Duodenal mucosa (tissue), 2 donors: ENCODE data around the gene ZFPM1.

Source experiments
- H3K27ac ChIP-seq: one replicate; pipeline ENCODE4 v1.7.0; 2013; ENCODE audit warnings: low read depth, low read length
- H3K27me3 ChIP-seq, 2 donors: one replicate each; pipeline ENCODE4 v1.7.0; 2013; ENCODE audit warnings: low read length in 2 of 2, control low read depth in 1 of 2; ENCODE audit not compliant: insufficient read depth in 2 of 2, control insufficient read depth in 1 of 2
- H3K36me3 ChIP-seq, 2 donors: one replicate each; pipeline ENCODE4 v1.7.0; 2013; ENCODE audit warnings: low read length in 2 of 2, control low read depth in 1 of 2; ENCODE audit not compliant: insufficient read depth in 2 of 2, control insufficient read depth in 1 of 2
- H3K4me1 ChIP-seq, 2 donors: one replicate each; pipeline ENCODE4 v1.7.0; 2013; ENCODE audit warnings: low read length in 2 of 2, control low read depth in 1 of 2; ENCODE audit not compliant: insufficient read depth in 2 of 2, control insufficient read depth in 1 of 2
- H3K4me3 ChIP-seq, 2 donors: one replicate each; pipeline ENCODE4 v1.7.0; 2013; ENCODE audit warnings: low read length in 2 of 2, low read depth in 1 of 2
- H3K9ac ChIP-seq, 2 donors: one replicate each; pipeline ENCODE4 v1.7.0; 2013; ENCODE audit warnings: low read length in 2 of 2, low read depth in 1 of 2
- H3K9me3 ChIP-seq, 2 donors: one replicate each; pipeline ENCODE4 v1.7.0; 2013; ENCODE audit warnings: low read length in 2 of 2, control low read depth in 1 of 2; ENCODE audit not compliant: control insufficient read depth in 1 of 2

ZFPM1 gene

DNA sequence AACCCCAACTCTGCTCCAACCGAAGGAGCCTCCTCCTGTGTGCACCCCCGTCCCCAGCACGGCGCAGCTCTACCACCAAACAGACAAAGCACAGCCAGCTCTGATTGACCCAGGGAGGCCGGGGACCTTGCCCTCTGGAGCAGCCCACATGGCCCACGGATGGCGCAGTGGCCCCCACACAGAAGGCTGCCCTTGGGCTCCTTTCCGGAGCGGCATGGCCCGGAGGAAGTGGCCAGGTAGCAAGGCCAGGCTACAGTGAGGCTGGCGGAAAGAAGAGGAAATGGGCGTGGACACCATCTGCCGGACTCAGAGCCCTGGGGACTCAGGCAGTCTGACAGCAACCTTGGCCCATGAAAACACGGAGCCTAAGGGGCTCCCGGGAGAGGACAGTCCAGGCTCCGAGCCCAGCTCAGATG, 97.2 kb downstream of the ZFPM1 start:
- Histone ChIP-seq H3K9ac (no peak overlapping the region), H3K36me3 (no peaks in the 10 kb centered on the region), H3K27me3 (peaks cover 7 to 16% of the 10 kb centered on the region in 2 donors), H3K9me3 (no peaks in the 10 kb centered on the region), H3K27ac (no peak overlapping the region), H3K4me1 (peaks cover 0 to 6% of the 10 kb centered on the region in 2 donors), H3K4me3 (no peak overlapping the region)

DNA sequence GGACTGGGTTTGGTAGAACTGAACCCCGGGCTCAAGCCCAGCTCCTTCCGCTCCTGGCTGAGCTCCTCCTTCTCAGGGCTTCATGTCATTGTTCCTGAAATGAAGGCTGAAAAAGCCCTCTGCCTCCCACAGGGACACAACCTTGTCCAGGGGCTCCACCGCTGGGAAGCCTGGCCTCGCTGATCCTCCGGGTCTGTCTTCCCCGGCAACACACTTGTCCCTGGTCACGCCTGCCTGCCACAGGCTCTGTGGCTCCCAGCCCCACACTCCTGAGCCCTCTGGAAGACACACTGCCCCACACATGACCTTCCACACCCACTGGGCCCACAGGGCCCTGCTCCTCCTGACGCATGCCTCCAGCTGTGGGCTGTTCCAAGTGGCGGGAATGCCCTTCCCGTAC, 99.1 kb downstream of the ZFPM1 start:
- Histone ChIP-seq H3K36me3 (no peaks in the 10 kb centered on the region), H3K27me3 (peaks cover 3 to 7% of the 10 kb centered on the region in 2 donors)

DNA sequence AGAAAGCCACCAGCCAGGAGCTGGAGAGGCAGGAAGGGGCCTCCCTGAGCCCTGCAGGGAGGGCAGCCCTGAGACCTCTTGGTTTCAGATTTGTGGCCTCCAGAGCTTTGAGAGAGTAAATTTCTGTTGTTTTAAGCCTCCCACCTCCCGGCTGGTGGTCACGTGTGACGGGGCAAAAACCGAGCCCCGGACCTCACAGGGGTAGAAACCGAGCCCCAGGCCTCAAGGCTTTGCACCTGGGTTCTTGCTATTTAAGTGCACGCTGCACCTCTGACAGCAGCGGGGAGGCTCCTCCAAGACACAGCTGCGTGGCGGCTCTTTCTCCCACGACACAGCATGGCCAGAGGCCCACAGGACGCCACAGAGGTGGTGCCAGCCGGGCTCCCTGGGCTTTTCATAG, 99.7 kb downstream of the ZFPM1 start:
- no peak overlapping the region for H3K9ac ChIP-seq
- no peak overlapping the region for H3K27ac ChIP-seq
- H3K27me3 ChIP-seq = peaks cover 3 to 6% of the 10 kb centered on the region in 2 donors
- H3K4me1 ChIP-seq = peaks cover 0 to 6% of the 10 kb centered on the region in 2 donors
- no peaks in the 10 kb centered on the region for H3K9me3 ChIP-seq
- no peaks in the 10 kb centered on the region for H3K36me3 ChIP-seq
- no peak overlapping the region for H3K4me3 ChIP-seq

More for the DNA sequence above, 99.1 kb downstream of the ZFPM1 start:
- Histone ChIP-seq H3K27ac (no peak overlapping the region), H3K4me1 (peaks cover 0 to 6% of the 10 kb centered on the region in 2 donors), H3K9me3 (no peaks in the 10 kb centered on the region), H3K4me3 (no peak overlapping the region), H3K9ac (no peak overlapping the region)

DNA sequence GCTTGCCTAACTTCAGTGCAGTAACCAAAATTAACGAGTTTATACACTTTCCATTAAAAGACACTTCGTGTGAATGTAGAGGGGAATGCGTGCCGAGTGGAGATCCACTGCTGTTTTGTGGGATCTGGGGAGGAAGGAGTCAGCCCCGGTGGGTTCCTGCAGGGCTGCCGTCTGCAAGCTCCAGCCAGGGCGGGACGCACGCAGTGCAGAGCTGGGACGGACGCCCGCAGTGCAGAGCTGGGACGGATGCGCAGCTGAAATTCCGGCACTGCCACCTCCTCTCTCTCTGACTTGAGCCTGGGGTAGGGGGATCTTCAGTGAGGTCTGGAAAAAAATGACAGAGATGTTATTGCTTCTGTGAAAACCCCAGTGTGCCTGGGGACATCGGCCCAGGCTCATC, 100.7 kb downstream of the ZFPM1 start:
- H3K9ac ChIP-seq = no peak overlapping the region
- no peak overlapping the region for H3K4me3 ChIP-seq
- peaks cover 4 to 5% of the 10 kb centered on the region in 2 donors for H3K27me3 ChIP-seq
- no peaks in the 10 kb centered on the region for H3K36me3 ChIP-seq
- H3K27ac ChIP-seq = no peak overlapping the region
- peaks cover 2 to 9% of the 10 kb centered on the region in 2 donors for H3K4me1 ChIP-seq
- H3K9me3 ChIP-seq = no peaks in the 10 kb centered on the region

DNA sequence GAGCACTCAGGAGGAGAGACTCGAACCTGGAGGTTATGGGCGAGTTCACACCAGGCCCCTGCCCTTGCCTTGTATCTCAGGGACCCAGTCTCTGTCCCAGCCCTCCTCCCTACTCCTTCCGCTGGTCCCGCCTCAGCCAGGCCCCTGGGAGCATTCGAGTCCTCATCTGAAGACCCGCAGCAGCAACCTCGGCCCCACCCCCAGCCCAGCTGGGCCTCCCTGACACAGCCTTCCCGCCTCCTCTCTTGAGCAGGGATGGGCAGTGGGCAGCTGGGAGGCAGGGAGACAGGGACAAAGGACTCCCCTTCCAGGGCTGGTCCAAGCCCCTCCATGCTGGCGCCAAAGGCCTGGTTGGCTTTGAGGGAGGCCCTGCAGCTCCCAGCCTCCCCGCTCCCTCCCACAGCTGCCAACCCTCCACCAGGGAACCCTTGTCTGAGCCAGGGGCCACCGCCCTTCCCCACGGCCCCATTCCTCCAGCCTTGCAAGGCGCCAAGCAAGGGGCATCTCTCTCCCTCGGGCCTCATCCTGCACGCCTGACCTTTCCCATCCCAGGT, 101.7 kb downstream of the ZFPM1 start:
- no peak overlapping the region for H3K4me3 ChIP-seq
- no peaks in the 10 kb centered on the region for H3K36me3 ChIP-seq
- H3K9ac ChIP-seq = no peak overlapping the region
- no peak overlapping the region for H3K27ac ChIP-seq
- H3K27me3 ChIP-seq = peaks cover 0 to 2% of the 10 kb centered on the region in 2 donors
- H3K4me1 ChIP-seq = peaks cover 3 to 12% of the 10 kb centered on the region in 2 donors
- no peaks in the 10 kb centered on the region for H3K9me3 ChIP-seq

DNA sequence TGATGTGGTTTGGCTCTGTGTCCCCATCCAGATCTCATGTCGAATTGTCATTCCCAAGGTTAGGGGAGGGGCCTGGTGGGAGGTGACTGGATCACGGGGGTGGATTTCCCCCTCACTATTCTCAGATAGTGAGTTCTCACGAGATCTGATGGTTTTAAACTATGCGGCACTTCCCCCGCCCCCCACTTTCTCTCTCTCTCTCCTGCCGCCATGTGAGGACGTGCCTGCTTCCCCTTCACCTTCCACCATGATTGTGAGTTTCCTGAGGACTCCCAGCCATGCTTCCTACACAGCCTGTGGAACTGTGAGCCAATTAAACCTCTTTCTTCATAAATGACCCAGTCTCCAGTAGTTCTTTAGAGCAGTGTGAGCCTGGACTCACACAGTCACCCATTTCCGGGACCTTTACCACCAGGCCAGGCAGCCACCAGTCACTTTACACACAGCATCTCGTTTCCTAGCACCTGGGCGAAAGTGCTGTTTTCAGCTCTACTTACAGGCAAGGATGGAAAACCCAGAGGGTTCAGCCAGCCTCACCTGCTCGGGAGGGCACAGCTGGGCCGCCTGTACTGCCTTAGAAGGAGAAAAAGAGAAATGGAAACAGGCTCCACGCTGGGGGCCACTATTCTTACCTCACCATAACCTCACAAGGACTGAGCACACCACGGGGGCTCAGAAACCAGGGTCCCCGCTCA, 103.4 kb downstream of the ZFPM1 start:
- Histone ChIP-seq H3K27ac (no peak overlapping the region), H3K36me3 (no peaks in the 10 kb centered on the region), H3K4me3 (no peak overlapping the region), H3K27me3 (peaks cover 0 to 2% of the 10 kb centered on the region in 2 donors), H3K4me1 (peaks cover 3 to 6% of the 10 kb centered on the region in 2 donors), H3K9ac (no peak overlapping the region), H3K9me3 (no peaks in the 10 kb centered on the region)

DNA sequence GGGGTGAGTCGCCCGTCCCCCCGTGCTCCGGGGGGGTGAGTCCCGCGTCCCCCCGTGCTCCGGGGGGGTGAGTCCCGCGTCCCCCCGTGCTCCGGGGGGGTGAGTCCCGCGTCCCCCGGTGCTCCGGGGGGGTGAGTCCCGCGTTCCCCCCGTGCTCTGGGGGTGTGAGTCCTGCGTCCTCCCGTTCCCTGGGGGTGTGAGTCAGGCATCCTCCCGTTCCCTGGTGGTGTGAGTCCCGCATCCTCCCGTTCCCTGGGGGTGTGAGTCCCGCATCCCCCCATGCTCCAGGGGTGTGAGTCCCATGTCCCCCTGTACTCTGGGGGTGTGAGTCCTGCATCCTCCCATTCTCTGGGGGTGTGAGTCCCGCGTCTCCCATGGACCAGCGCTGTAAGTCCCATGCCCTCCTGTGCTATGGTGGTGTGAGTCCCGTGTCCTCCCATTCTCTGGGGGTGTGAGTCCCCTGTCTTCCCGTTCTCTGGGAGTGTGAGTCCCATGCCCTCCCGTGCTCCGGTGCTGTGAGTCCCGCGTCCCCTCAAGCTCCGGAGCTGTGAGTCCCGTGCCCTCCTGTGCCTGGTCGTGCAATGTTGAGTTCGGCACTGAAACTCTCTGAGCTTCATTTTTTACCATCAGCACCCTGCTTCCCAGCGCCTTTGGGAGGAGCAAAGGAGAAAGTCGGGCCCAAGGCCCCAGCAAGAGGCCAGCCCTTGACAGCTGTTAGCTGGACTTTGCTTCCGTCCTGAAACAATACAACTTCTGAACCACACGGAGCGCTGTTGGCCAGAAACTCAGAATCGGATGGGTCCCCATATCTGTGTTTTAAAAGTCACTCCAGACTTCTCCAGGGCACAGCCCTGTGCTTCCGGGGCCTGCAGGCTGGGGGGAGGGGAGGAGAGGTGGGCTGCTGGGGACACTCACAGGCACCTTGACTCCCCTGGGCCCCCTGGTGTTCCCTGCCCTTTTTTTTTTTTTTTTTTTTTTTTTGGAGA, 105.7 kb downstream of the ZFPM1 start:
- H3K9ac ChIP-seq = no peak overlapping the region
- H3K27me3 ChIP-seq = peaks cover 0 to 2% of the 10 kb centered on the region in 2 donors
- H3K4me1 ChIP-seq = peaks cover 3 to 6% of the 10 kb centered on the region in 2 donors
- no peak overlapping the region for H3K27ac ChIP-seq
- H3K4me3 ChIP-seq = no peak overlapping the region
- H3K36me3 ChIP-seq = no peaks in the 10 kb centered on the region
- no peaks in the 10 kb centered on the region for H3K9me3 ChIP-seq

DNA sequence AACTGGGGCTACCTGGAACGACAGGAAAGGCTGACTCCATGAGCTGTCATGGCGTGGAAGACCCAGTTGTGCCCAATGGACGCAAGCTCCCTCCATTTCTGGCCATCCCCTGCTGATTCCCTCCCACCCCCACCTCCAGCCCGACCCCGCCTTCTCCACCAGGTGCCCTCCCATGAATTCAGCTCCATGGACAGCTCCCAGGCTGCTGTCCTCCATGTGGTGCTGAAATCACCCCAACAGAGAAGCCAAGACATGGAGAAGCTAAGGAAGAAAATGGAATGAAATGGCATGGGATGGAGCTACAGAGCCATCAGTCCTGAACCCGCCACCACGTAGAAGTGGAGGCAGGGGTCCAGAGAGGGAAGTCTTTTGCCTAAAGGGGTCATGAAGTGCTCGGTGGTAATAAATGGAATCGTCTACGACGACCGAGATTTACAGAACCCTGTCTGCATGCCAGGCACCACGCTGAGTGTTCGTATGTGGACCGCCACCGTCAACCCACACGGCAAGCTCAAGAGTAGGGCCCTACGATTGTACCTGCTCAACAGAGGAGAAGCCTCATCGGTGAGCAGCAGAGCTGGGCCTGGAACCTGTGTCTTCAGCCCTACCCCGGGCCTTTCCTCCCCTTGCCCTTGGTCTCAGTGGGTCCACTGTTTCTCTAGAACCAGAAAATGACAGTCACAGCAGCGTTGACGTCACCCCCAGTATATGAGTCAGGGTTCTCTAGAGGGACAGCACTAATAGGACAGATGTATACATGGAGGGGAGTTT, 107.8 kb downstream of the ZFPM1 start:
- Histone ChIP-seq H3K36me3 (no peaks in the 10 kb centered on the region), H3K9me3 (no peaks in the 10 kb centered on the region), H3K27me3 (peaks cover 0 to 2% of the 10 kb centered on the region in 2 donors), H3K27ac (no peak overlapping the region), H3K4me3 (no peak overlapping the region), H3K4me1 (peaks cover 3 to 6% of the 10 kb centered on the region in 2 donors), H3K9ac (no peak overlapping the region)

DNA sequence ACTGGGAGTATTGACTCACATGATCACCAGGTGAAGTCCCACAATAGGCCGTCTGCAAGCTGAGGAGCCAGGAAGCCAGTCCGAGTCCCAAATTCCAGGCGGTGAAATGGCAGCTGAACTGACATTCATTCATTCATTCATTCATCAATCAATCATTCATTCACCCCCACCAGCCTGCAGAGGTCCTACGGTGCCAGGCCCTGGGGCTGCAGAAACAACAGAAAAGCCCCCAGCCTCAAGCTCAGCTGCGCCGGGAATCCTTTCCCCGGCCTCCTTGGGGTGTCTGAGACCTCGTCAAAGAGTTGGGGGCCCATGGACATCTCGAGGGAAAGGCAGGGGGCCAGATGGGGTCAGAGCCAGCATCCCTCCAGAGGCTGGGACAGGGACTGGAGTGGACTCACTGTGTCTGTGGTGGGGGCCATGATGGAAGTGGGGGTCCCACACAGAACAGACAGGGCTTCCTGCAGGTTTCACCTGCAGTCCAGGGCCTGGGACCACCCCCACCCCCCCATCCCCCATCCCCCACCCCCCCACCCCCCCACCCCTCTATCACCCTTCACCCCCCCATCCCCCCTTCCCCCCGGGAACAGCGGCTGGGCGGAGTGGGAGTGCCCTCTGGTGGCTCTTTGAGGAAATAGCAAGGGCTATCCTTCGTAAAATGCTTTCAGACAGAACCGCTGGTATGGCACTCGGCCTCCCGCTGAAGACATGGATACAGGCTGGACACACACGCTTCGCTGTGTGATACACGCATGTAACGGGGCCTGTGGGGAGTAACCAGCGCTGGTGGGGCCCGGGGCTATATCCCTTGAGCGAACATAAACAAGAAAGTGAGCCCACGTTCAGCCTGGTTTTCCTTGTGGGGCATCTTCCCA, 108.6 kb downstream of the ZFPM1 start:
- no peak overlapping the region for H3K27ac ChIP-seq
- peaks cover 3 to 6% of the 10 kb centered on the region in 2 donors for H3K4me1 ChIP-seq
- H3K27me3 ChIP-seq = peaks cover 0 to 2% of the 10 kb centered on the region in 2 donors
- no peaks in the 10 kb centered on the region for H3K36me3 ChIP-seq
- no peaks in the 10 kb centered on the region for H3K9me3 ChIP-seq
- no peak overlapping the region for H3K9ac ChIP-seq
- no peak overlapping the region for H3K4me3 ChIP-seq
